Measurements from ENCODE around the gene A1CF.
"Not testable (repeated sequence)": the region's sequence is repeated elsewhere in the genome, so short reads cannot be mapped to it uniquely, and the experiment has no call there.

A1CF gene

DNA sequence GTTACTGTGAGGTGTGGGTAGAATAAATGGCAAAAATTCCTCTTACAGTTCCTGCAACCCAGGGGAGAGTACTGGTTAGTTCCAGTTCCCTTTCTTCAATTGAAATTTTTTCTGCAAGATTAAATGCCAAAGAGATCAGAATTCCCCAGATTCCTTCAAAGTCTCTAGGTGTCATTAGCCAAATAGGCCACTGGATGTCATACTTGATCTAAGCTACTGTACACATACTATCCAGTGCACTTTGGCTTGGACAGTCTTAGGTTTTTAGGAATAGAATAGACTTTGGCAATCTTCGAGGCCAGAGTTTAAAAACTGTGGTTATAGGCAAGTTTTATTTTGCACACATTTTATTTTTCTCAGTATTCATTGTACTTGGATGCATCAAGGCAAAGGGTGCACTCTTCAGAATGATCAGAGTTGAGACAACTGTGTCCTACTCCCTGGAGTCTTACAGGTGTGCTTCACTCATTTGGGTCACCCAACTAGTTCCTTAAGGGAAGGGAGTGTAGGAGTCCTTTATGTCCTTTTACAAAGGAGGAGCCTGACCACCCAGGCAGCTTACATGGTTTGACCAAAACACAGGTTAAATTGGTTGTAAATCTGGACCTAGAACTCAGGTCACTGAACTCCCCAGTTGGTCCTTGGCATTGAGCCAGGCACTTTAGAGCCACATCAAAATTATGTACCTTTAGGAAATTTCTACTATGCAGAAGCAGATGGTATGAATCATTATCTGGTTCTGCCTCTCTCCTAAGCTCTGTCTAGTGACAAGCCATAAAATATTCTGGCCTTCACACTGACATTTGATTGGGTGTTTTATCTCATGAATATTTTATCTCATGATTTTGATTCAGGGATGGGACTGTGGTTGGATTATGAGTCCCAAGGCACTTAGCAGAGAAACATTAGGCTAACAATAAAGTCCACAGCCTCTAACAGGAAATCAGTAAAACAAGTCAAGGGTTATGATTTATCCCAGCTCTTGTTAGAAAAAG is 96.2 kb downstream of the A1CF start:
- DNase-seq (ENCODE audit: low read depth, low spot score) = no peak

DNA sequence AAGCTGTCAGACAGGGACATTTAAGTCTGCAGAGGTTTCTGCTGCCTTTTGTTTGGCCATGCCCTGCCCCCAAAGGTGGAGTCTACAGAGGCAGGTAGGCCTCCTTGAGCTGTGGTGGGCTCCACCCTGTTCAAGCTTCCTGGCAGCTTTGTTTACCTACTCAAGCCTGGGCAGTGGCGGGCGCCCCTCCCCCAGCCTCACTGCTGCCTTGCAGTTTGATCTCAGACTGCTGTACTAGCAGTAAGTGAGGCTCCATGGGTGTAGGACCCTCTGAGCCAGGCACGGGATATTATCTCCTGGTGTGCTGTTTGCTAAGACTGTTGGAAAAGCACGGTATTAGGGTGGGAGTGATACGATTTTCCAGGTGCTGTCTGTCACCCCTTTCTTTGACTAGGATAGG is 97.5 kb downstream of the A1CF start:
- not testable (repeated sequence) for DNase-seq (ENCODE audit: low read depth, low spot score)

GRCh38 chr10:50782017-50782416 is 103.4 kb downstream of the A1CF start:
- DNase-seq (ENCODE audit: low read depth, low spot score) = not testable (repeated sequence)

DNA sequence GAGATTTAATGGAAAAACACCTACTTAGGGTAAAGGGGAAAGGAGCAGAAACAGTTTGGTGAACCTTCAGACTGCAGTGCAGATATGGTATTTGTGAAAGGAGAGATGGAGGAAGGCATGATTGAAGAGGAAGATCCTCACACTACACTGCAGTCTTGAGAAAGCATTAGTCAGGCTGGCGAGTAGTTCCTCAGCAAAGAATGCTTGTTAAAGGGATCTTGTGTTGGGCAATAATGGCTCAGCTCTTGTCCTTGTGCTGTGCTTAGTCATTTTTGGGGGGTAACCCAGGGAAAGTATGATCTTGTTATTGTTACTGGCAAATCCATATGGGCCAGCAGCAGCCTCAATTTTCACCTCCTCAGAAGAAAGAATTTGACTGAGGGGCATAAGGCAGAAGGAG is 105.4 kb downstream of the A1CF start:
- not testable (repeated sequence) for DNase-seq (ENCODE audit: low read depth, low spot score)

DNA sequence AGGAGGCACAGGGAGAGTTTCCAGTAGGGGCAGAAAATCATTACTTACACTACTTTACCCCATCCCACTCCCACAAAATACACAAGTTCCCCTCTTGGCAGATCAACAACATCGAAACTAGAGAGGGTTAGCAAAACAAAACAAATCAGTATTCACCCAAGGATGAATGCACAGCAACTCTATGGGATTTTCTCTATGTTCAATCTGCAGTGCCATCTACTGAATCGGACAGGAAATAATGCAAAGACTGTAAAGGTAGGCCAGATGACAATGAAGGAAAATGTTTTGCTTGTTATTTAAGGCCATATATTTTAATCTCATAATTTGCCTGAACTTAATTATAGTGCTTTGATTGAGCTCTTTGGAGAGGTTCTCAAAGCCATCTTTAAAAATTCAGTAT is 110.6 kb downstream of the A1CF start:
- not testable (repeated sequence) for DNase-seq (ENCODE audit: low read depth, low spot score)

DNA sequence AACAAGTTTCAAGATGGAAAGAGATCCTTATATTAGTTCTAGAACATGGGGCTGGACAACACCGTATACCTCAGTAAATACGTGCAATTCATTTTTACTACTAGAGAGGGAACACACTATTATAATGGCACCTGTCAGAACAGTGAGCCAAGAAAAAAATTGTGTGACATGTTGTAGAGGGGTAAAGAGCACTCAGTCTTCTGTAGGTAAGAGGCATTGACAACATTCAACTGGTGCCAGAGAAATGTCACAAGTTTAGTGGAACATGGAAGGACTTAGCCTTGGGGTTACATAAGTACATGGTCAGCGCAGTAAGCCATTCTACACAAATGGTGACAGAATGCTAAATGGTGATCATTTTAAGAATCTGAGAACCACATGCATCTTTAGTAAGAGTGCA is 113.4 kb downstream of the A1CF start:
- not testable (repeated sequence) for DNase-seq (ENCODE audit: low read depth, low spot score)

- DNase-seq (ENCODE audit: low read depth, low spot score) = not testable (repeated sequence)
Measured at GRCh38 chr10:50766774-50767513, 118.5 kb downstream of the A1CF start.

All from brain pericyte (primary cell).